Measurements from ENCODE around the gene U2AF2.

U2AF2 gene

DNA sequence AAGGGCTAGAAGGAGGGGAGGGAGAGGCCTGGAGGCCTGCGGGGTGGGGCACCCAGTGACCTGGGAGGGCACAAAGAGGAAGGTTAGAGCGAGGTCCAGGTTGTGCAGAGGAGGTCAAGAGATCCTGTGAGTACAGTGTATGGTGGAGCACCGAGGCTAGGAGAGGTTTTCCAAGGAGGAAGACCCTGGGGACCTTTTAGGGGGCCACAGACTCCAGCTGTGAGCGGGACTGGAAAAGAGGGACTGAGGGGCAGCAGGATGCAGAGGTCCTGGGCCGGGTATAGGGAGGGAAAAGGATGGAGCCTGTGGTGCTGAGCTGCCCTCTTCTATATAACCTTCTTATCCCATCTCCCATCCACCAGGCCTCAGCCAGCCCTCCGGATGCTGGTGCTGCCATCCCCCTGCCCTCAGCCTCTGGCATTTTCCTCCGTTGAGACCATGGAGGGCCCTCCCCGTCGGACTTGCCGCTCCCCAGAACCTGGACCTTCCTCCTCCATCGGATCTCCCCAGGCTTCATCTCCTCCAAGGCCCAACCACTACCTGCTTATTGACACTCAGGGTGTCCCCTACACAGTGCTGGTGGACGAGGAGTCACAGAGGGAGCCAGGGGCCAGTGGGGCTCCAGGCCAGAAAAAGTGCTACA lies 10.5 kb upstream of the U2AF2 start:
- DNase-seq = no peak

DNA sequence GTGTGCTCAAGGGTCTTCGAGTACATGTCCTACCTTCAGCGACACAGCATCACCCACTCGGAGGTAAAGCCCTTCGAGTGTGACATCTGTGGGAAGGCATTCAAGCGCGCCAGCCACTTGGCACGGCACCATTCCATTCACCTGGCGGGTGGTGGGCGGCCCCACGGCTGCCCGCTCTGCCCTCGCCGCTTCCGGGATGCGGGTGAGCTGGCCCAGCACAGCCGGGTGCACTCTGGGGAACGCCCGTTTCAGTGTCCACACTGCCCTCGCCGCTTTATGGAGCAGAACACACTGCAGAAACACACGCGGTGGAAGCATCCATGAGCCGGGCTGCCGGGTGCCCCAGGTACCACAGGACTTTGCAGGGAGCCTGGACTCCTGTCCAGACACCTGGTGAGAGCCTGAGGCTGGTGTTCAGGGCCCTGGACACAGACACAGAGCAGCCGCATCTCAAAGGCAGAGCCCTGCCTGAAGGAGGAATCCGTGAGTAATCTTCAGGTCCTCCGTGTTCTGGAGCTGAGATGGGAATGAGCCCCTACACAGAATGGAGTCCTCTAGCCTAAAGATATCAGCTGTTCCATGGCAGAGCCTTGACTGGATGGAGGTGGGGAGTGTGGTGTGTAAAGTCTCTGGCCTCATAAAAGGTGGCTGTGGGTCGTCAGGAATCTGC lies 9.9 kb upstream of the U2AF2 start:
- no peak for DNase-seq

DNA sequence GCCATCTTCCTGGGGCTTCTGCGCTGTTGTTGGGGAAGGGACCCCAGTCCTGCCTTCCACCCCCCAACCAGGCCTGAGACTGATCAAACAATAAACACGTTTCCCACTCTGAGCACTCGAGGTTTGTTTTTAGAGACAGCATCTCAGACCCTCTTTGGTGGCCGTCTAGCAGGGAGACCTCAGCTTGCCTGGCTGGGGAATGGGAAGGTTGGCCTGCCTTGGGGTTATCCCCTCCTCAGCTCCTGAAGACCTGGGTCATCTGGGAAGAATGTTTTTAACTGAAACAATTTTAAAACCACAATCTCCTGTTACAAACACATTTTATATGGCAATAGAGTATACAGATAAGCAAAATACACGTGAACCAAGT lies 9.3 kb upstream of the U2AF2 start:
- no peak for DNase-seq

DNA sequence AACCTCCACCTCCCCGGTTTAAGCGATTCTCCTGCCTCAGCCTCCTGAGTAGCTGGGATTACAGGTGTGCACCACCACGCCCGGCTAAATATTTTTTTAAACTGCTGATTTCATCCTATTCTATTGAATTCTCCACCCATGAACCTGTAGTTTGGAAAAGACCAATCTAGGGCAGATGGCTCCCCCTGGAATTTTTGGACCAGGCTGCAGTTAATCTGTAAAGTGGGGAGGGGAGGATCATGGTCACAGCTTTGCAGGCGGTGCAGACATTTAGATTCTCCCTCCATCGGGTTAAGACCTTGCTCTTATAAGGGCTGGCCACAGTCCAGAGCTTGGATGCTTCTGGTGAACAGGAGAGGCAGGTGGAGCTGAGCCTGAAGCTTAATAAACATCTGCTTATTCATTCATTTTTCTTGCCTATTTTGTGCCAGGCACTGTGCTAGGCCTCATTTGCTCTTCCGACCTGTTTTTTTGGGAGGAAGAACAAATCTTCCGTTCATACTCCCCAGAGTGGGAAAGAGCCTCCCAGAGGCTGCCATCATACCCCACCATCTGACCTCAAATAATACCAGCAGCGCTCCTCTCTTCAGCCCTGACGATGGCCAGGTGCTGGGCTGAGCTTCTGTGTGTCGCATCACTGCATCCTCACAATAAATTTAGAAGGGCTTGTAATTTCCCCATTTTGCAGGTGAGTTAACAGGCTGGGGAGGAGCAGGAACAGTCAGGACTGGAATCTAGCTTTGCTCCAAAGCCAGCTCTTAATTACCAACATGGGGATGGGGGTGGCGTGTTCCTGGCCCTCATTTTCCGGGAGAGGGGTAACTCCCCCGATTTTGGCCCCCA lies 7.7 kb upstream of the U2AF2 start:
- DNase-seq = no peak

DNA sequence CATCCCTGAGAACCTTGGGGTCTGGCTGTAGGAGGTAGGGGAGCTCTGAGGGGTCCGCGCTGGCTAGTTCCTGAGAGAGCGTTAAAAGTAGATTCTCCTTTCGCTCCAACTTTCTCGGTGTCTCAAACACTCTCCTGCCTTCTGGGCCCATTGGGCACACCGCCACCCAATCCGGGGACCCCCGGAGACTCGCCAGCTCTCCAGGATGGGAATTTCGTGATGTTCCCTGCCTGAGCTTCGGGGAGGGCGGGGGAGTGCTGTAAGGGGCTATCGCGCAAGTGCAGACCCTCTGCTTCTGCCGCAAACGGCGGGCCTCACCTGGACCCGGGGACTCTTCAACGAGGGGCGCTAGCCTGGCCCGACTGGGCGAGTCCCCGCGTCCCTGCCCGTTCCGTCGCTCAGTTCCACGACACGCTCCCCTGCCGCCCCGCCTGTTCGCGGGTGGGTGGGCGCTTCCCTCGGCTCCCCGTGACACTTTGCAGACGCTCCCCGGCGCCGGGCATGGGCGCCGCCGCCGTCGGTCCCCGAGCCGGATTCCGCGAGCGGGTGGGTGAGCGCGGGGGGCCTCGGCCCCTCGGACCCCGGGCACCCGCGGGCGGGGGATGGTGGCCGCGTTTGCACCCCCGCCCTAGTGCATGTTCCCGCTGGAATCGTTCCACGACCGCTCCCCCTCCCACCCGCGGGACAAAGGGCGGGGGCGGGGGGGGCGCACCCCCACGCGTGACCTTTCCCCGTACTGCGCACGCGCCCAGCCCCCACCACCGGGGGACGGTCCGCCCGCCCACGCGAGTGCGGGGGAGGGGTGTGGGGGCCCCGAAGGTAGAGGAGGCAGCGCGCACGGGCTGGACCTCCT lies 6.9 kb upstream of the U2AF2 start, which contains the start of gene CCDC106:
Gene CCDC106, plus strand, starts transcription at position 481 of the 853 bp plus-strand sequence. CDS start 835 bp downstream, outside the sequence.
- DNase-seq = peak; percentile 32

DNA sequence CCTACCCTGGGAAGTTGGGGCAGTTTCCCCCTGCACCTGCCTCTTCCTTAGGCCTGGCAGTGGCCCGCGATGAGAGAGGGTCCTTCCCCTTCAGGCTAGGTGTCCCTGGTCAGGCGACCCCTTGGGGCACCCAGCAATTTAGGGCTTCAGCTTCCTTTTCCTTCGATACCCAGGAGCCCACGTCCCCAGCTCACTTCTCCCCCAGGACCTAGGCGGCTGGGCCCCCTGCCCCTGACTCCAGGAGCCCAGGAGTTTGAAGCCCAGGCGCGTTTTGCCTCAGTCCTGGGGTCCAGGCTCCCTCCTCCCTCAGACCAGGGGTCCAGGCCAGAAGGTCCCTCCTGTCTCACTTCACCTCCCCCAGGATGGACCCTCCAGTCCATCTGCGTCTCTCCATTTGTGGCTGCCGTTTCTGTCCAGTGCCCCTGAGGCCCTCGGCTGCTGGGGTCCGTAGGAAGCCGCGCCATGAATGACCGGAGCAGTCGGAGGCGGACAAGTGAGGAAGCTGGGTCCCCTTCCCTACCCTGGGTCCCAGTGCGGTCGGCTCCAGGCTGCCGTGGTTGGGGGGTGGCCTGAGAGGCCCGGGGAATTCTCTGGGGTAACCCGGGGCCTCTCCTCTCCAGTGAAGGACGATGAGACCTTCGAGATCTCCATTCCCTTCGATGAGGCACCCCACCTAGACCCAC lies 6.1 kb upstream of the U2AF2 start:
- no peak for DNase-seq

DNA sequence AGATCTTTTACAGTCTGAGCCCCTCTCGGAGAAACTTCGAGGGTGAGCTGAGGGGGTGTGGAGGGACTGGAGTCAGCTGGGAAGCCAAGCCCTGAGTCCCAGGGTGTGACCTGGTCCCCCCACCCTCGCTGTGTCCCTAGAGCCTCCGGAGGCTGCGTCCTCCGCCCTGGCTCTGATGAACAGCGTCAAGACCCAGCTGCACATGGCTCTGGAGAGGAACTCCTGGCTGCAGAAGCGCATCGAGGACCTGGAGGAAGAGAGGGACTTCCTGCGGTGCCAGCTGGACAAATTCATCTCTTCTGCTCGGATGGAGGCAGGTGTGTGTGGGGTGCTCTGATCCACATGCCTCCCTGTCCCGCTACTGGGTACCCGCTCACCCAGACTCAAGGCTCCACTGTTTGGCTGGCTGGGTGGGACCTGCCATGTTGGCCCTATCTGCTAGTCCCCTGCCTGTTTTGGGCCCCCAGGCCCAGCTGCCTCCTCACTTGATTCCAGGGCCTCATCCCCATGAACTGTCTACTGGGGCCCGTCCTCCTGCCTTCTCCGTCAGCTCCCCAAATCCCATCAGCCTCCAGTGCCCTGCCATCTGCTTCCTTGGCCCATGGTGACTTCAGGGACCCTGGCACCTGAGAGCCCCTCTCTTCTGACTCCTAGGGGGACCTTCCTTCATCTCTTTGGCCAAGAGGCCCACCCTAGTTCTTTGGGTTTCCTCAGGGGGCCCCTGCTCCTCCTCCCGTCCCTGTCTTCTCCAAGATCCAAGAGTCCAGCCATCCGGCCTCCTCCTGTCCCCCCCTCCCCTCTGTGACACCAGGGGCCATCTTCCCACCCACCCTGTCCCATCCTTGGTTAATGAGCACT lies 5.3 kb upstream of the U2AF2 start:
- no peak for DNase-seq

DNA sequence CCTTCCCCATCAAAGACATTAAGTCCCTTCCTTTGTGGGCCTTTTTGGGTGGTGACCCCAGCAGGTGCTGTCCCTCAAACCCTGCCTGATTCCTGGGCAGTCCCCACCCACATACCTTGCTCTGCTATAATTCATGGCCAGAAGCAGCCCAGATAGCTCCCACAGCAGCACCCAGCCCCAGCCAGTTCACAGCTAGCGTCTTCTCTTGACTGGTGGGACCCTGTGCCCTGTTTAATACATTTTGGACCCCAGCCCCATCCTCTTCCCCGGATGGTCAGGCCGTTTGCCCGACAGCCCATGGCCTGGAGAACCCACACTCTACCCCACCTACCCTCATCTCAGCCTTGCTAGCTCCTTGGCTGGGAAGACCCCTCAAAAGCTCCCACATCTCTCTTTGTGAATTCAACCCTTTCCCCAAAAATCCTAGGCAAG lies 4.7 kb upstream of the U2AF2 start:
- no peak for DNase-seq

DNA sequence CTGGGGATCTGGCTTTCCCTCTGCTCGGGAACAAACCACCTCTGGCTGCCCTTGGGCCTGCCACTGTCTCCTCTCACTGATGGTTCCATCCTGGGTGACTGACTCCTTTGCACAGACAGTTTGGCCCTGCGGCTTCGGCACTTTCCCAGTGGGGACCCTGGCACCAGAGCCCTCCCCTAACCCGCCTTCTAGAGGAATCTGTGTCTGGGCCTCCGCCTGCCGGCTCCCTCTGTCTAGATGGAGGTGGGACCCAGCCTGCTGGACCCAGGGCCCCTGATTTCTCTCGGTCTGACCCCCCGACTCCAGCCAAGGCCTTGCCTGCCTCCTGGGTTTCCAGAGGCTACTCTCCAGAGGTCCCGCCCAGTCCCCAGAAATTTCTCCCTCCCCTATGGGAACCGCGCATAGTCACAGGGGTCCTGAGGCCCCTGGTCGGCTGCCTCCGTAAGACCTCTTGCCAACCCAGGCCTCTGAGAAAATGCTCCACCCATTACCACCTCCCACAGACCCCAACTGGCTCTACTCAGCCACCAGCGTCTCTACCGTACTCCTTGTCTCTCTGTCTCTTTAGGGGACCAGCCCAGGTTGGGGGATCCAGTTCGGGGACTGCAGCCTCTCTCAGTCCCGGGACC lies 4.1 kb upstream of the U2AF2 start:
- DNase-seq = no peak

DNA sequence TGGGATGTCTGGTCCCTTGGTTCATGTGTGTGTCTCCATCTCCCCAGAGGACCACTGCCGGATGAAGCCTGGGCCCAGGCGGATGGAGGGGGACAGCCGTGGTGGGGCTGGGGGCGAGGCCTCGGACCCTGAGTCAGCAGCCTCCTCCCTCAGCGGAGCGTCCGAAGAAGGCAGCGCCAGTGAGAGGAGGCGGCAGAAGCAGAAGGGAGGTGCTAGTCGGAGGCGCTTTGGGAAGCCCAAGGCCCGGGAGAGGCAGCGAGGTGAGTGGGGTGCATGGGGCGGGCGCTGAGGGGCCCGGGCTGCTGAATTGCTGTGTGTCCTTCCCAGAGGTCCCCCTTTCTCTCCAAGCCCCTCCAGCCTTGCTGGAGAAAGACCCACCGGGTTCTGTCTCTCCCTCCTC lies 3.6 kb upstream of the U2AF2 start:
- no peak for DNase-seq

DNA sequence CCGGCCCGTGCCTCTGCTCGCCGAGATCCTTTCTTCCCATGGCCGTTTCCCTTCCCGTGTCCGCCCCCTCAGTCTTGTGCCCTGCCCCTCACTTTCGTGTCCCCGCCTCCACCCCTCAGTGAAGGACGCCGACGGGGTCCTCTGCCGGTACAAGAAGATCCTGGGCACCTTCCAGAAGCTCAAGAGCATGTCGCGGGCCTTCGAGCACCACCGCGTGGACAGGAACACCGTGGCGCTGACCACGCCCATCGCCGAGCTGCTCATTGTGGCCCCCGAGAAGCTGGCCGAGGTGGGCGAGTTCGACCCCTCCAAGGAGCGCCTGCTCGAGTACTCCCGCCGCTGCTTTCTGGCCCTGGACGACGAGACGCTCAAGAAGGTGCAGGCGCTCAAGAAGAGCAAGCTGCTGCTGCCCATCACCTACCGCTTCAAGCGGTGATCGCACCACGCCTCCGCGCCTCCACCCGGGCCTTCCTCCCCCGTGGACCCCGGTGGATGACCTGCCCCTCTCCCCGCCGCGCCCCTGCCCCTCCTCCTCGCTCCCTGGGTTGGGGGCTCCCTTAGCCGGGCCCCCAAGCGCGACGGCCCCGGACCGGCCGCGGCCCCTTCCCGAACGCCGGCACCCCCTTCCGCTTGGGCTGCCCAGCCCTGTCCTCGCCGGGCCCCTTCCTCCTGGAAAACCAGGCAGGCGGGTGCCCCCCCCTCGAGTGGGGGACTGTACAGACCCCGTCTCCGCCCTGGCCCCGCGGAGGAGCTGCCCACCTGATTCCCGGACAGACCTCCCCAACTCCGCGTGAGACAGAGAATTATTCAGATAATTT lies 2.3 kb upstream of the U2AF2 start:
- no peak for DNase-seq

DNA sequence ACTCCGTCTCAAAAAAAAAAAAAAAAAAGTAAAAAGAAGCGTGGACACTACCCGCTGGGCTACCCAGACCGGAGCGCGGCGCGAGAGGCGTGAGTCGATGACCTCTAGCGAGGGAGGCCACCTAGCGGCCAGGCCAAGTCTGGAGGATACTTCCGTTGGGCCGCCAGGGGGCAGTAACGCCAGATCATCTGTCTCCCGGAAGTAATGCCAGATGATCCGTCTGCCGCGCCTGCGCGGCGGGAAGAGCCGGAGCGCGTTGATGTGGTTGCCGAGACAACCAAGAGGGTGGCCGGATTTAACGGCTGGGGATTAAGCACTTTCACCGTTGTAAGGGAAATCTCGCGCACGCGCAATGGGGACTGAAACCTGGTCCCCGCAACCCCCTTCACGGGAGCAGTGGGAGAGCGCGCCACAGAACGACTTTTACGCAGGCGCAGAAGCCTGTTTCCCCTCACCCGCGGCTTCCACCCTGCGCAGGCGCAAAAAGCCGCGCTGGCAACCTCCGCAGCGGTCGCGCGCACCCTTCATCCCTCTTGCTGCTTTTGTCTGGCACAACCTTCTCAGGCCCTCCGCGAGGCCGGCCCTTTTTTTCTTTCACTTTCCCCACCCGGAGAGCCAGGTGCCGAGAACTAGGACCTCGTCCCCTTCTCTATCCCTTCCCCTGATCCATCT lies 1.0 kb upstream of the U2AF2 start:
- DNase-seq = peak; percentile 96

DNA sequence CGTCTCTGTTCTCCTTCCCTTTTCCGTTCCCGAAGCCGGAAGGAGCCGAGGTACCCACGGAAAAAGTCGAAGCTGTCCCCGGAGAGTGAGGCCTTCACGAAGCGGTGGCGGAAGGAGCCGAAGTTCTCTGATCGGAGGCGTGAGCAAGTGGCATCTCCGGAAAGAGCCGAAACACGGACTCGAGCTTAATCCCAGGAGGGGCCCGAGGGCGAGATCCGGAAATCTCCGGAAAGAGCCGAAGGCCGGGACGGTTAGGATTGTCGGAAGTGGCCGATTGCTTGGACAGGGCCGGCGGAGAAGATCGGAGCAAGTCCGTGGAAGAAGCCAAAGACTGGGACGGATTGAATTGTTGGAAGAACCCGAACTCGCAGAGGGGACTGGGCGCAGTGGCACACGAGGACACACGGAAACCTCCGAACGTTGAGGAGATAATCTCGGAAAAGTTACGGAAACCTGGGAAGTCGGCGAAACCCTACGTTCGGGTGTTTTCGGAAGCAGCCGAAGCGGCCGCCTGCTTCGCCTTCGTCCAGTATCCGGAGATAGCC lies 440 bp upstream of the U2AF2 start:
- peak; percentile 100 for DNase-seq

DNA sequence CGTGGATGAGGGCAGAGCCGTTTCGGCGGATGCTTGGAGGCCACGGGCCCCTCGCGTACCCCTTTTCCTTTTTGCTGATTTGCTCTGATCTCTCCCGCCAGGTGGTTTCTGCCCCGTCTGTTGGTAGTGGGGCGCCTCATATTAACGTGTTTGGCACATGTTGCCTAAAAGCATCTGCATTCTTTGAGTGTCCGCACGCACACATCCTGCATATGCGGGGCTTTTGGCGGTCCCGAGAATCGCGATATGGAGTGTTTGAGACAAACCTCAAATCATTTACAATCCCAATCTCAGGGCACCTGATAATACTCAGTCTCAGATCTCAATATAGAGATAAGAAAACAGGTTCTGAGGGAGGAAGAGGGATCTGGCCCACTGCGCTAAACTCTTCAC lies 809 bp downstream of the U2AF2 start:
- no peak for DNase-seq

DNA sequence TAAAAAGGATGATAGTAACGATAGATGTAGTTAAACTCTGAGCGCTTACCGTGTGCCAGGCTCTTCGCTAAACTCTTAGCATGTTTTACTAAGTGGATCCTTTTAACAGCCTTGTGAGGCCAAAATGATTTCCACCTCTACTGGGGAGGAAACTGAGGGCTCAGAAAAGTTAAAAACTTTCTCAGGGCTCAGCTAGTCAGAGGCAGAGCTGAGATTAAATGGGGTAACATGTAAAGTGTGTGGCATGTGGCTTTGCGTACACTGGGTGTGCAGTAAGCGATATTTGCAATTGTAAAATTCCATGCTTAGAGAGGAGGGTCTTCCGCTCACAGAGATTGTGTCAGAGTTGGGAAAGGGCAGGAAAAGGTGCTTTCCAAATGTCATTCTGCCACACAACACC lies 1.7 kb downstream of the U2AF2 start:
- no peak for DNase-seq

DNA sequence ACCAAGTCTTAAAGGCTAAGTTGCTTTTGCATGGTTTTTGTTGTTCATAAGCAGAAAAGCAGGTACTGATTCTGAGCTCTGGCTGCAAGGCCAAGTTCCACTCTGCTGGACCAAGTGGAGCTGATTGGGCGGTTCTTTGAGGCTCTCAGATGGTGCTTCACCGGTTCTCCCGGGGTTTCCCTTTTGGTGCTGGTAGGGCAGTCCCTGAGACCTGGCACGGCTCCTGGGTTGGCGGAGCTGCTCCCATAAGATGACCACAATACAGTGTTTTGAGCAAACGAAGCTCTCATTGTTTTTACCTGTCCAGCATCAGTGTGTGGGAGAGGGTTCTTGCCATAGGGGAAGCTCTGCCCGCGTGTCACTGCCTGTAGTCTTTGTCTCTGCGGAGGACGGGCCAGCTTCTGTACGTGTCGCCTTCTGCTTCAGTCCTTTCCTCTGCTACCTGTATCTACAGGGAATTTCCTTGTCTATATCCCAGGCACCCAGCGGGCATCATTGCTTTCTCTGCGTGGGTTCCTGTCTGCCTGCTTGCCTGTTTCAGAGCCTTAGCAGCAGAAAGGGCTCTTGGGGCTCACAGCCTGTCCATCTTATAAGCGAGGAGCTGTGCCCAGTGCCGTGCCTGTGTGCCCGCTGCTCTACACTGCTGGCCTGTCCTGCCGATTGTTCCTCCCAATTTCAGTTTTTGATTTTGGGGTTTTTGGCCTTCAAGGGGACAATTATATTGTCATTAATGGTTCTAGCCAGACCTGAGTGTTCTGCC lies 2.3 kb downstream of the U2AF2 start:
- no peak for DNase-seq

DNA sequence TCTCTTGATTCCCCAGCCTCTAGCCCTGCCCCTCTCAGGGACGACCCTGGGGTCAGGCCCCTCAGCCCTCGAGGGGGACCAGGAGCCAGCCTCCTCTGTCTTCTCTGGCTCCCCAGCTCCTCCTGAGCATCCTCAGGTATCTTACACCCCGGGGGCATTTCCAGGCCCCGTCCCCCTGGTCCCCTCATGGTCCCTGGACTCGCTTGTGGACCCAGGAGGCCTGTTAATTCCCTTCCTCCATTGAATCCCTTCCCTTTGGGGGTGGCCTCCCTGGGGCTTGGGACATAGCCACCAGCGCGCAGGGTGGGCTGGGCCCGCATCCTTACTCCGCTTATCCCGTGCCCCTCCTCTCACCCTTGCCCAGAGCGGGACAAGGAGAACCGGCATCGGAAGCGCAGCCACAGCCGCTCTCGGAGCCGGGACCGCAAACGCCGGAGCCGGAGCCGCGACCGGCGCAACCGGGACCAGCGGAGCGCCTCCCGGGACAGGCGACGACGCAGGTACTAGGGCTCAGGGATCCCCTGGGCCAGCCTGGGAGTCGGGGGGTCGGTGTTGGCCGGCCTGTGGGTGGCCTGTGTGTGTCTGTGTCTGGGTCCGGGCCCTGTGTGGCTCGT lies 4.1 kb downstream of the U2AF2 start:
- no peak for DNase-seq

DNA sequence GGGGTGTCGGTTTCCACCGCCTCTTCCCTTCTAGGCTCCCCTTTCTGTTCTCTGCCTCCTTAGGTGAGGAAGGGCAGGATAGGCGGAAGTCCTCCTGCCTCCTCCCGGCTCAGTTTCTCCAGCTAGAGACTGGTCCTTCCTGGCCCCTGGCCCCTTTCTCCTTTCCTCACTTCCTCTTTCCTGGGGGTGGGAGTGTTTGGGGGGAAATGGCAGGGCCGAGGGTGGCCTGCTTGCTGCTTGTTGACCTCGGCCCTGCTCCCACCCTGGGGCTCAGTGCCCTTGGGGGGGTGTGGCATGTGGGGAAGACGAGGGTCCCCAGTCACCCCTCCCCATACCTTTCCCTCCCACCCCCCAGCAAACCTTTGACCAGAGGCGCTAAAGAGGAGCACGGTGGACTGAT lies 5.0 kb downstream of the U2AF2 start:
- no peak for DNase-seq

All from inflammatory macrophage treated with lipopolysaccharide for 4 hours (primary cell).